Measurements from ENCODE around the gene PDCL2.

- no peak for TF ChIP-seq CTCF (conservative IDR thresholded peaks at IDR 0.05; ENCODE audit: low read depth, low read length)
- no peak for TF ChIP-seq EZH2 (IDR thresholded peaks at IDR 0.05; ENCODE audit: borderline replicate concordance, low read depth, low read length, poor library complexity, severe bottlenecking)
Observed at GRCh38 chr4:55615008-55615407, 23.0 kb upstream of the PDCL2 start.

Data from A673 (cell line).